Ishikawa (cell line): ENCODE results near the gene FGD5.

Experiments
- CEBPB ChIP-seq: IDR thresholded peaks from 2 replicates; pipeline ENCODE4 v1.6.1; 2012
- CREB1 ChIP-seq: IDR thresholded peaks from 2 replicates; pipeline ENCODE4 v1.6.1; 2012; ENCODE audit warnings: low read depth
- EGR1 ChIP-seq: IDR thresholded peaks from 2 replicates; pipeline ENCODE4 v1.6.1; 2012
- EP300 ChIP-seq: IDR thresholded peaks from 2 replicates; pipeline ENCODE4 v1.6.1; 2012; ENCODE audit warnings: borderline replicate concordance
- FOXM1 ChIP-seq: IDR thresholded peaks from 2 replicates; pipeline ENCODE4 v1.6.1; 2012; ENCODE audit warnings: low read depth, borderline replicate concordance
- MAX ChIP-seq: IDR thresholded peaks from 2 replicates; pipeline ENCODE4 v1.6.1; 2012
- NFIC ChIP-seq: IDR thresholded peaks from 2 replicates; pipeline ENCODE4 v1.6.1; 2012
- REST ChIP-seq: IDR thresholded peaks from 2 replicates; pipeline ENCODE4 v1.6.1; 2012; ENCODE audit warnings: low read depth, mild to moderate bottlenecking
- TAF1 ChIP-seq: IDR thresholded peaks from 2 replicates; pipeline ENCODE4 v1.6.1; 2012; ENCODE audit warnings: low read depth, mild to moderate bottlenecking
- TCF12 ChIP-seq: IDR thresholded peaks from 2 replicates; pipeline ENCODE4 v1.6.1; 2012; ENCODE audit warnings: low read depth
- TEAD4 ChIP-seq: IDR thresholded peaks from 2 replicates; pipeline ENCODE4 v1.6.1; 2012
- YY1 ChIP-seq: IDR thresholded peaks from 2 replicates; pipeline ENCODE4 v1.6.1; 2012; ENCODE audit warnings: low read depth
- ZBTB7A ChIP-seq: IDR thresholded peaks from 2 replicates; pipeline ENCODE4 v1.6.1; 2012; ENCODE audit warnings: low read depth

- TF ChIP-seq CREB1 (no peak), TEAD4 (no peak), REST (no peak), FOXM1 (no peak), EP300 (no peak), EGR1 (no peak), YY1 (no peak), ZBTB7A (no peak), CEBPB (no peak), NFIC (no peak), TAF1 (no peak), TCF12 (no peak), MAX (no peak)
Observed at GRCh38 chr3:14793858-14794234, 24.9 kb upstream of the FGD5 start.
